Trophoblast cell (in vitro differentiated cells and primary cell): Measurements from ENCODE around the gene CCRL2.
A peak's percentile ranks its signal among the peaks of the same experiment; 100 is the strongest.

Source experiments
- DNase-seq, 2 donors: peaks; one replicate each; pipeline ENCODE4 v3.0.0-alpha.2; 2016
- H2AFZ ChIP-seq: 2 replicates; pipeline ENCODE4 v1.6.1; 2013; ENCODE audit warnings: low read length, moderate library complexity, mild to moderate bottlenecking; ENCODE audit not compliant: insufficient read depth, poor library complexity
- H2AK5ac ChIP-seq: 2 replicates; pipeline ENCODE4 v1.6.1; 2013; ENCODE audit warnings: mild to moderate bottlenecking, low read length
- H2BK120ac ChIP-seq: 2 replicates; pipeline ENCODE4 v1.6.1; 2013; ENCODE audit warnings: low read length, mild to moderate bottlenecking, moderate library complexity; ENCODE audit not compliant: insufficient read depth, poor library complexity
- H2BK12ac ChIP-seq: 2 replicates; pipeline ENCODE4 v1.6.1; 2013; ENCODE audit warnings: mild to moderate bottlenecking, low read length, moderate library complexity
- H2BK5ac ChIP-seq: 2 replicates; pipeline ENCODE4 v1.6.1; 2013; ENCODE audit warnings: low read length, low read depth, moderate library complexity, mild to moderate bottlenecking; ENCODE audit not compliant: poor library complexity
- H3K14ac ChIP-seq: 2 replicates; pipeline ENCODE4 v1.6.1; 2013; ENCODE audit warnings: mild to moderate bottlenecking, low read length
- H3K18ac ChIP-seq: 2 replicates; pipeline ENCODE4 v1.6.1; 2013; ENCODE audit warnings: mild to moderate bottlenecking, low read length
- H3K23ac ChIP-seq: 2 replicates; pipeline ENCODE4 v1.6.1; 2013; ENCODE audit warnings: low read length
- H3K27ac ChIP-seq: 2 replicates; pipeline ENCODE4 v1.5.1; 2013; ENCODE audit warnings: low read depth, mild to moderate bottlenecking, inconsistent platforms, low read length, moderate library complexity
- H3K27me3 ChIP-seq: 2 replicates; pipeline ENCODE4 v1.6.1; 2013; ENCODE audit warnings: inconsistent platforms, mild to moderate bottlenecking, low read length, moderate library complexity; ENCODE audit not compliant: insufficient read depth
- H3K36me3 ChIP-seq, 2 experiments: 1 replicate in 1 of 2; 2 replicates in 1 of 2; pipeline ENCODE4 v1.6.1; 2013; ENCODE audit warnings: low read length in 2 of 2, mild to moderate bottlenecking in 2 of 2, moderate library complexity in 1 of 2; ENCODE audit not compliant: insufficient read depth in 2 of 2, control insufficient read depth in 1 of 2
- H3K4ac ChIP-seq: 2 replicates; pipeline ENCODE4 v1.6.1; 2013; ENCODE audit warnings: low read depth, mild to moderate bottlenecking, low read length, moderate library complexity
- H3K4me1 ChIP-seq, 2 experiments: 1 replicate in 1 of 2; 2 replicates in 1 of 2; pipeline ENCODE4 v1.6.1; 2013; ENCODE audit warnings: low read length in 2 of 2, mild to moderate bottlenecking in 2 of 2, moderate library complexity in 1 of 2; ENCODE audit not compliant: insufficient read depth in 2 of 2, control insufficient read depth in 1 of 2
- H3K4me2 ChIP-seq: 2 replicates; pipeline ENCODE4 v1.6.1; 2013; ENCODE audit warnings: inconsistent platforms, mild to moderate bottlenecking, low read length, moderate library complexity
- H3K4me3 ChIP-seq: 2 replicates; pipeline ENCODE4 v1.5.1; 2013; ENCODE audit warnings: mild to moderate bottlenecking, low read depth, low read length, inconsistent platforms
- H3K79me1 ChIP-seq: one replicate; pipeline ENCODE4 v1.6.1; 2013; ENCODE audit warnings: low read length
- H3K79me2 ChIP-seq: 2 replicates; pipeline ENCODE4 v1.6.1; 2013; ENCODE audit warnings: low read length, mild to moderate bottlenecking; ENCODE audit not compliant: control insufficient read depth, insufficient read depth, poor library complexity
- H3K9ac ChIP-seq: 2 replicates; pipeline ENCODE4 v1.6.1; 2013; ENCODE audit warnings: mild to moderate bottlenecking, low read length
- H3K9me3 ChIP-seq: 2 replicates; pipeline ENCODE4 v1.6.1; 2013; ENCODE audit warnings: low read depth, mild to moderate bottlenecking, control low read depth, inconsistent platforms, low read length; ENCODE audit not compliant: insufficient read depth
- H4K12ac ChIP-seq: 2 replicates; pipeline ENCODE4 v1.6.1; 2013; ENCODE audit warnings: low read depth, mild to moderate bottlenecking, low read length, moderate library complexity
- H4K8ac ChIP-seq: 2 replicates; pipeline ENCODE4 v1.6.1; 2013; ENCODE audit warnings: low read depth, mild to moderate bottlenecking, low read length, moderate library complexity
- H4K91ac ChIP-seq: one replicate; pipeline ENCODE4 v1.6.1; 2013; ENCODE audit warnings: low read depth, mild to moderate bottlenecking, low read length, moderate library complexity
- WGBS: extraction: QIAGEN DNeasy Blood & Tissue Kit; methylation state at CpG from one replicate; pipeline ENCODE4 v1.1.7; 2013; ENCODE audit warnings: missing lambda C conversion rate; ENCODE audit not compliant: insufficient read length, insufficient coverage; ENCODE audit errors: extremely low coverage; 5-methylcytosine and 5-hydroxymethylcytosine counted together

CCRL2 gene

DNA sequence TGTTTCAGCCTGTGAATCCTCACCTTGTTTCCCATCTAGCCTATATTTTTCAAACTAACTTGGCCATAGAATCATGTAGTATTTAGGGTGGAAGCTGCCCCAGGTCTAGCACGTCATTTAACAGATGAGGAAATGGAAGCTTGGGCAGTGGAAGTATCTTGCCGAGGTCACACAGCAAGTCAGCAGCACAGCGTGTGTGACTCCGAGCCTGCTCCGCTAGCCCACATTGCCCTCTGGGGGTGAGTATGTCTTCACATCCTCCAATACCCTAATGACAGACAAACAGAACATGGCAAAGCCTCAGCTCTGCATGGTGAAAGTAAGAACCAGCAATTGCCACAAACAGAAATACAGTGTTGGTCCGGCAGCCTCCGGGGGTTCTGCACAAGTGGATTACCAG, 38.5 kb upstream of the CCRL2 start:
- Histone ChIP-seq H4K8ac (no peak overlapping the region), H3K23ac (no peak overlapping the region), H3K18ac (no peak overlapping the region), H3K27ac (no peak overlapping the region), H4K91ac (no peak overlapping the region), H2AK5ac (no peak overlapping the region), H3K9me3 (no peaks in the 10 kb centered on the region), H3K79me1 (no peaks in the 10 kb centered on the region), H3K4me2 (no peak overlapping the region), H2BK5ac (no peak overlapping the region), H4K12ac (no peak overlapping the region), H3K4me3 (no peak overlapping the region), H3K4ac (no peak overlapping the region), H3K14ac (no peak overlapping the region), H2AFZ (no peak overlapping the region), H2BK120ac (no peak overlapping the region), H3K79me2 (no peaks in the 10 kb centered on the region), H3K4me1 (no peaks in the 10 kb centered on the region), H3K27me3 (no peaks in the 10 kb centered on the region), H3K9ac (no peak overlapping the region), H3K36me3 (no peaks in the 10 kb centered on the region), H2BK12ac (no peak overlapping the region)
- WGBS, result no CpG with 5 or more reads among the region's 7 CpGs
- DNase-seq, result peak; percentile 69 to 71

DNA sequence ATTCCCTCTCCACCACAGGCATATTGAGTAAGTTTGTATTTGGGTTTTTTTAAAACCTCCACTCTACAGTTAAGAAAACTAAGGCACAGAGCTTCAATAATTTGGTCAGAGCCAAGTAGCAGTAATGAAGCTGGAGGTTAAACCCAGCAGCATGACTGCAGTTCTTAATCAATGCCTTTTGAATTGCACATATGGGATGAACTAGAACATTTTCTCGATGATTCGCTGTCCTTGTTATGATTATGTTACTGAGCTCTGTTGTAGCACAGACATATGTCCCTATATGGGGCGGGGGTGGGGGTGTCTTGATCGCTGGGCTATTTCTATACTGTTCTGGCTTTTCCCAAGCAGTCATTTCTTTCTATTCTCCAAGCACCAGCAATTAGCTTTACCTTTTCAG, 37.9 kb upstream of the CCRL2 start:
- Histone ChIP-seq H2BK12ac (no peak overlapping the region), H4K8ac (no peak overlapping the region), H3K27me3 (no peaks in the 10 kb centered on the region), H3K9me3 (no peaks in the 10 kb centered on the region), H3K4ac (no peak overlapping the region), H3K79me1 (no peaks in the 10 kb centered on the region), H3K36me3 (no peaks in the 10 kb centered on the region), H3K4me2 (no peak overlapping the region), H3K4me1 (peaks cover 0 to 1% of the 10 kb centered on the region in 2 experiments), H3K79me2 (no peaks in the 10 kb centered on the region), H4K91ac (no peak overlapping the region), H2AFZ (no peak overlapping the region), H3K4me3 (no peak overlapping the region), H3K9ac (no peak overlapping the region), H3K27ac (no peak overlapping the region), H2AK5ac (no peak overlapping the region), H3K23ac (no peak overlapping the region), H4K12ac (no peak overlapping the region), H2BK120ac (no peak overlapping the region), H2BK5ac (no peak overlapping the region), H3K18ac (no peak overlapping the region), H3K14ac (no peak overlapping the region)
- no CpG with 5 or more reads among the region's 4 CpGs for WGBS
- DNase-seq, result no peak

GRCh38 chr3:46369675-46370132, 37.4 kb upstream of the CCRL2 start:
- Histone ChIP-seq H3K27ac (no peak overlapping the region), H2AK5ac (no peak overlapping the region), H3K4me2 (no peak overlapping the region), H3K36me3 (no peaks in the 10 kb centered on the region), H3K18ac (no peak overlapping the region), H4K8ac (no peak overlapping the region), H3K4me1 (peaks cover 0 to 1% of the 10 kb centered on the region in 2 experiments), H3K9me3 (peaks cover 2% of the 10 kb centered on the region), H2BK120ac (no peak overlapping the region), H3K4ac (no peak overlapping the region), H3K14ac (no peak overlapping the region), H4K91ac (no peak overlapping the region), H2BK5ac (no peak overlapping the region), H2BK12ac (no peak overlapping the region), H3K79me2 (no peaks in the 10 kb centered on the region), H3K79me1 (no peaks in the 10 kb centered on the region), H3K9ac (no peak overlapping the region), H3K4me3 (no peak overlapping the region), H2AFZ (no peak overlapping the region), H4K12ac (no peak overlapping the region), H3K27me3 (no peaks in the 10 kb centered on the region), H3K23ac (no peak overlapping the region)
- DNase-seq, result no peak
- no CpG with 5 or more reads among the region's 6 CpGs for WGBS

DNA sequence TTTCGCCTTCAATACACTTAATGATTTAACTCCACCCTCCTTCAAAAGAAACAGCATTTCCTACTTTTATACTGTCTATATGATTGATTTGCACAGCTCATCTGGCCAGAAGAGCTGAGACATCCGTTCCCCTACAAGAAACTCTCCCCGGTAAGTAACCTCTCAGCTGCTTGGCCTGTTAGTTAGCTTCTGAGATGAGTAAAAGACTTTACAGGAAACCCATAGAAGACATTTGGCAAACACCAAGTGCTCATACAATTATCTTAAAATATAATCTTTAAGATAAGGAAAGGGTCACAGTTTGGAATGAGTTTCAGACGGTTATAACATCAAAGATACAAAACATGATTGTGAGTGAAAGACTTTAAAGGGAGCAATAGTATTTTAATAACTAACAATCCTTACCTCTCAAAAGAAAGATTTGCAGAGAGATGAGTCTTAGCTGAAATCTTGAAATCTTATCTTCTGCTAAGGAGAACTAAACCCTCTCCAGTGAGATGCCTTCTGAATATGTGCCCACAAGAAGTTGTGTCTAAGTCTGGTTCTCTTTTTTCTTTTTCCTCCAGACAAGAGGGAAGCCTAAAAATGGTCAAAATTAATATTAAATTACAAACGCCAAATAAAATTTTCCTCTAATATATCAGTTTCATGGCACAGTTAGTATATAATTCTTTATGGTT, 36.1 kb upstream of the CCRL2 start, which contains the start of gene CCR5:
Gene CCR5 (plus strand): TSS at position 108 of the 680 bp plus-strand sequence. CDS start 1,957 bp downstream, outside the sequence.
- no peak within 1 kb of the TSS for H3K9ac ChIP-seq
- H3K14ac ChIP-seq, result no peak within 1 kb of the TSS
- no peaks in the 10 kb centered on the region for H3K79me1 ChIP-seq
- no peak within 1 kb of the TSS for H4K91ac ChIP-seq
- peak; percentile 33 to 77 for DNase-seq
- H3K4me3 ChIP-seq, result no peak within 1 kb of the TSS
- no peak within 1 kb of the TSS for H2AK5ac ChIP-seq
- H3K4ac ChIP-seq, result no peak within 1 kb of the TSS
- H3K4me1 ChIP-seq, result peaks cover 0 to 1% of the 10 kb centered on the region in 2 experiments
- no peak within 1 kb of the TSS for H2AFZ ChIP-seq
- no peak within 1 kb of the TSS for H3K18ac ChIP-seq
- no peak within 1 kb of the TSS for H2BK5ac ChIP-seq
- no CpG with 5 or more reads among the region's 5 CpGs for WGBS
- H4K12ac ChIP-seq, result no peak within 1 kb of the TSS
- no peak within 1 kb of the TSS for H3K23ac ChIP-seq
- H3K36me3 ChIP-seq, result no peaks in the 10 kb centered on the region
- H3K27me3 ChIP-seq, result no peaks in the 10 kb centered on the region
- no peak within 1 kb of the TSS for H4K8ac ChIP-seq
- no peak within 1 kb of the TSS for H3K4me2 ChIP-seq
- no peak within 1 kb of the TSS for H2BK12ac ChIP-seq
- no peak within 1 kb of the TSS for H3K27ac ChIP-seq
- peaks cover 2% of the 10 kb centered on the region for H3K9me3 ChIP-seq
- H2BK120ac ChIP-seq, result no peak within 1 kb of the TSS
- H3K79me2 ChIP-seq, result no peaks in the 10 kb centered on the region
